SH-SY5Y (cell line): ENCODE data around the gene PDSS1.

ENCODE experiments used
- GATA2 ChIP-seq: IDR thresholded peaks from 2 replicates; pipeline ENCODE4 v1.6.1; 2011; ENCODE audit warnings: mild to moderate bottlenecking, low read depth, low read length
- GATA3 ChIP-seq: IDR thresholded peaks from 2 replicates; pipeline ENCODE4 v1.6.1; 2011; ENCODE audit warnings: low read depth, mild to moderate bottlenecking, low read length, moderate library complexity

GRCh38 chr10:26721561-26721960 is 24.1 kb downstream of the PDSS1 start:
- TF ChIP-seq GATA3 (no peak), GATA2 (no peak)
